Measurements from ENCODE around the gene VWF. TPM values are rescaled to one million over a fixed set of nuclear protein-coding genes. Genes with fewer than 3 reads are reported as not detected.

VWF gene
- total RNA-seq, 1 donor from 2014 or later: 468 TPM

DNA sequence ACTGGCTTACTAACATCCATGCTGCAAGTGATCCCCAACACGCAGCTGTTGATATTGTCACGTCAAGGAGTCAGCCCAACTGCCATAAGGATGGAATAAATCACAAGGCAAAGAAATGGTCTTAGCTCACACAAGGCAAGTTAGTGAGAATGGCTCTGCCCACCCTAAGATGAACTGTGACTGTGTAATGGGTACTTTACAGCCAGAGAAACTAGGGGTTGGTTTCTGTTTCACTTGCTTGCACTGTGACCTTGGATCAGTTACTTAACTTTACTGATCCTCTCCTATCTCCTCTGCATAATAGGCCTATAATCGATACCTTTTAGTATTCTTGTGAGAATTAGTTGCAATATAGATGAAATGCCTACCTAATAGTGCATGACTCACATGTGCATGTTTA is 127.2 kb downstream of the VWF start:
- intact Hi-C loops (cut with DNase I): no loop called here
- DNase-seq: no peak
- H3K36me3 ChIP-seq: peaks cover 28% of the 10 kb centered on the region
- no peaks in the 10 kb centered on the region for H3K9me3 ChIP-seq
- H3K27me3 ChIP-seq (ENCODE audit: low read depth): peaks cover 4% of the 10 kb centered on the region
- H3K4me1 ChIP-seq: no peaks in the 10 kb centered on the region
- H3K4me3 ChIP-seq: no peak overlapping the region
- ATAC-seq: no peak
- TF ChIP-seq, protein P1, sequence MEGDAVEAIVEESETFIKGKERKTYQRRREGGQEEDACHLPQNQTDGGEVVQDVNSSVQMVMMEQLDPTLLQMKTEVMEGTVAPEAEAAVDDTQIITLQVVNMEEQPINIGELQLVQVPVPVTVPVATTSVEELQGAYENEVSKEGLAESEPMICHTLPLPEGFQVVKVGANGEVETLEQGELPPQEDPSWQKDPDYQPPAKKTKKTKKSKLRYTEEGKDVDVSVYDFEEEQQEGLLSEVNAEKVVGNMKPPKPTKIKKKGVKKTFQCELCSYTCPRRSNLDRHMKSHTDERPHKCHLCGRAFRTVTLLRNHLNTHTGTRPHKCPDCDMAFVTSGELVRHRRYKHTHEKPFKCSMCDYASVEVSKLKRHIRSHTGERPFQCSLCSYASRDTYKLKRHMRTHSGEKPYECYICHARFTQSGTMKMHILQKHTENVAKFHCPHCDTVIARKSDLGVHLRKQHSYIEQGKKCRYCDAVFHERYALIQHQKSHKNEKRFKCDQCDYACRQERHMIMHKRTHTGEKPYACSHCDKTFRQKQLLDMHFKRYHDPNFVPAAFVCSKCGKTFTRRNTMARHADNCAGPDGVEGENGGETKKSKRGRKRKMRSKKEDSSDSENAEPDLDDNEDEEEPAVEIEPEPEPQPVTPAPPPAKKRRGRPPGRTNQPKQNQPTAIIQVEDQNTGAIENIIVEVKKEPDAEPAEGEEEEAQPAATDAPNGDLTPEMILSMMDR (IDR thresholded peaks at IDR 0.05): no peak
- no peak overlapping the region for H3K27ac ChIP-seq

GRCh38 chr12:5996459-5996858 is 128.0 kb downstream of the VWF start:
- intact Hi-C loops (cut with DNase I): no loop called here
- ATAC-seq: no peak
- TF ChIP-seq, protein P1 (IDR thresholded peaks at IDR 0.05): no peak

GRCh38 chr12:5989621-5990020 is 134.8 kb downstream of the VWF start:
- DNase-seq (no peak), ATAC-seq (no peak)
- no peak overlapping the region for H3K27ac ChIP-seq
- no peaks in the 10 kb centered on the region for H3K4me1 ChIP-seq
- TF ChIP-seq, protein P1 (IDR thresholded peaks at IDR 0.05): no peak
- H3K36me3 ChIP-seq: peaks cover 33% of the 10 kb centered on the region
- no peak overlapping the region for H3K4me3 ChIP-seq
- no peaks in the 10 kb centered on the region for H3K27me3 ChIP-seq (ENCODE audit: low read depth)
- no peaks in the 10 kb centered on the region for H3K9me3 ChIP-seq
- intact Hi-C loops (cut with DNase I): loop anchor here (5.0 kb wide), 1 partner anchor 53 kb away; no protein-coding TSS in a partner anchor

More at GRCh38 chr12:5996459-5996858, 128.0 kb downstream of the VWF start:
- Histone ChIP-seq H3K4me1 (no peaks in the 10 kb centered on the region), H3K4me3 (no peak overlapping the region), H3K27ac (no peak overlapping the region), H3K36me3 (peaks cover 34% of the 10 kb centered on the region), H3K27me3 (ENCODE audit: low read depth) (peaks cover 4% of the 10 kb centered on the region), H3K9me3 (no peaks in the 10 kb centered on the region)
- no peak for DNase-seq

- peaks cover 29% of the 10 kb centered on the region for H3K36me3 ChIP-seq
- H3K4me1 ChIP-seq: no peaks in the 10 kb centered on the region
- H3K9me3 ChIP-seq: no peaks in the 10 kb centered on the region
- H3K4me3 ChIP-seq: no peak overlapping the region
- ATAC-seq (peak; percentile 92 to 95), DNase-seq (peak; percentile 86)
- TF ChIP-seq, protein P1 (IDR thresholded peaks at IDR 0.05): peak; percentile 98
- no peaks in the 10 kb centered on the region for H3K27me3 ChIP-seq (ENCODE audit: low read depth)
- intact Hi-C loops (cut with DNase I): loop anchor here (5.0 kb wide), 1 partner anchor 54 kb away; no protein-coding TSS in a partner anchor
- H3K27ac ChIP-seq: no peak overlapping the region
These were observed 135.8 kb downstream of the VWF start for GRCh38 chr12:5988659-5989116.

DNA sequence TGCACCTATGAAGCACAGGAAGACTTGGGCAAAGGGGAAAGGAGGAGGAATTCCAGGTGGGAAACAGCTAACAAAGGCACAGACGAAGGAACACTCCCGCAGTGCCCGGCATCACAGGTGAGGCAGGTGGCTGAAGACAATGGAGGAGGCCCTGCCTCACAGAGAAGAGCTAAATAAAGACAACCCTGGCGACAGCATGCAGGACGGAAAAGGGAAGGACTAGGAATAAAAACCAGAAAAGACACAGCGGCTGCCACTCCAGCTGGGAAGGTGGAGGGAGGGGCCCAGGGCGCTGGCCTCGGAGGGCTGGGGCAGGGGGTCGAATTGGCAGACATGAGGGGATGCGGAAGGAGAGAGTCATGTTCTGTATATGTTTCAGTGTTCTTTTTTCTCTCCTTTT is 136.4 kb downstream of the VWF start:
- intact Hi-C loops (cut with DNase I): loop anchor here (5.0 kb wide), 1 partner anchor 54 kb away; no protein-coding TSS in a partner anchor
- TF ChIP-seq, protein P1 (IDR thresholded peaks at IDR 0.05): no peak
- Histone ChIP-seq H3K27ac (no peak overlapping the region), H3K36me3 (peaks cover 28% of the 10 kb centered on the region), H3K9me3 (no peaks in the 10 kb centered on the region), H3K27me3 (ENCODE audit: low read depth) (no peaks in the 10 kb centered on the region), H3K4me3 (no peak overlapping the region), H3K4me1 (no peaks in the 10 kb centered on the region)
- DNase-seq (no peak), ATAC-seq (no peak)

Data from lower lobe of right lung (tissue), 2 donors.